ENCODE measurements around the gene TMEM163.

The TMEM163 gene

DNA sequence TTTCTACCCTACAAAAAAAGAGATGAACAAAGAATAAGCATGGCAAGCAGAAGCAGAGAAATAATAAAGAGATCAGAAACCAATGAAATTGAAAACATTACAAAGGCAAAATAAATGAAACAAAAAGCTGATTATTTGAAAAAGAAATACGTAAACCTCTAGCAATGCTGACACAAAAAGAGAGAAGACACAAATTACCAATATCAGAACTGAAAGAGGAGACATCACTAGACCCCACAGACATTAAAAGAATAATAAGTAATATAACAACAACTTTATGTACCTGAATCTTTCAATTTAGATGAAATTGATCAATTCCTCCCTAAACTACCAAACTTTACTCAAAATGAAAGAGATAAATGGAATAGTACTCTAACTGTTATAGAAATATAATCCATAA lies 75.9 kb downstream of the TMEM163 start:
- TF ChIP-seq, protein P1, sequence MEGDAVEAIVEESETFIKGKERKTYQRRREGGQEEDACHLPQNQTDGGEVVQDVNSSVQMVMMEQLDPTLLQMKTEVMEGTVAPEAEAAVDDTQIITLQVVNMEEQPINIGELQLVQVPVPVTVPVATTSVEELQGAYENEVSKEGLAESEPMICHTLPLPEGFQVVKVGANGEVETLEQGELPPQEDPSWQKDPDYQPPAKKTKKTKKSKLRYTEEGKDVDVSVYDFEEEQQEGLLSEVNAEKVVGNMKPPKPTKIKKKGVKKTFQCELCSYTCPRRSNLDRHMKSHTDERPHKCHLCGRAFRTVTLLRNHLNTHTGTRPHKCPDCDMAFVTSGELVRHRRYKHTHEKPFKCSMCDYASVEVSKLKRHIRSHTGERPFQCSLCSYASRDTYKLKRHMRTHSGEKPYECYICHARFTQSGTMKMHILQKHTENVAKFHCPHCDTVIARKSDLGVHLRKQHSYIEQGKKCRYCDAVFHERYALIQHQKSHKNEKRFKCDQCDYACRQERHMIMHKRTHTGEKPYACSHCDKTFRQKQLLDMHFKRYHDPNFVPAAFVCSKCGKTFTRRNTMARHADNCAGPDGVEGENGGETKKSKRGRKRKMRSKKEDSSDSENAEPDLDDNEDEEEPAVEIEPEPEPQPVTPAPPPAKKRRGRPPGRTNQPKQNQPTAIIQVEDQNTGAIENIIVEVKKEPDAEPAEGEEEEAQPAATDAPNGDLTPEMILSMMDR (IDR thresholded peaks at IDR 0.05; ENCODE audit: low read depth, low read length, missing control alignments): no peak
- in situ Hi-C loops (cut with HindIII; ENCODE audit: low pct_ligation_motif_present, low sequenced_read_pairs): no loop called here
- H3K27me3 ChIP-seq (replicated peaks): no peaks in the 10 kb centered on the region
- no peak overlapping the region for H3K4me3 ChIP-seq (ENCODE audit: low read depth, low read length)
- no peak for DNase-seq
- no peak overlapping the region for H3K27ac ChIP-seq
- no peaks in the 10 kb centered on the region for H3K36me3 ChIP-seq (replicated peaks)

DNA sequence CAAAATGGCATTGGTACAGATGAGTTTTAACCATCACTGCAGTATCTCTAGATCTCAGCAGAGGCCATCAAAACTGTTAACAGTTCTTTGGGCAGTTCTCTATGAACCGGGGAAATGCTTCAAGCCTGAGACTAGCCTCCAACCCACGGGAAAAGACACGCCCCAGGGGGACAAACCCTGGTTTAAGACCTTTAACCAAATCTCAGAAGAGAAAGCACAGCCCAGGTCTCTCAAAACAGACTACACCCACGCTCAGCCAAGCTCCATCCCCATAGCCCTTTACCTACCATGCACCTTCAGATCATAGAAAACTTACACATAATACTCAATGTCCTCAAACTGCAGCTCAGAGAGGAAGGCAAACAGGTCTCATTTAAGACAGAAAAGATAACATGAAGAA lies 78.3 kb downstream of the TMEM163 start:
- no peak for DNase-seq
- Histone ChIP-seq H3K4me3 (ENCODE audit: low read depth, low read length) (no peak overlapping the region), H3K27me3 (replicated peaks) (no peaks in the 10 kb centered on the region), H3K27ac (no peak overlapping the region), H3K36me3 (replicated peaks) (no peaks in the 10 kb centered on the region)
- in situ Hi-C loops (cut with HindIII; ENCODE audit: low pct_ligation_motif_present, low sequenced_read_pairs): no loop called here
- TF ChIP-seq, protein P1 (IDR thresholded peaks at IDR 0.05; ENCODE audit: low read depth, low read length, missing control alignments): no peak

DNA sequence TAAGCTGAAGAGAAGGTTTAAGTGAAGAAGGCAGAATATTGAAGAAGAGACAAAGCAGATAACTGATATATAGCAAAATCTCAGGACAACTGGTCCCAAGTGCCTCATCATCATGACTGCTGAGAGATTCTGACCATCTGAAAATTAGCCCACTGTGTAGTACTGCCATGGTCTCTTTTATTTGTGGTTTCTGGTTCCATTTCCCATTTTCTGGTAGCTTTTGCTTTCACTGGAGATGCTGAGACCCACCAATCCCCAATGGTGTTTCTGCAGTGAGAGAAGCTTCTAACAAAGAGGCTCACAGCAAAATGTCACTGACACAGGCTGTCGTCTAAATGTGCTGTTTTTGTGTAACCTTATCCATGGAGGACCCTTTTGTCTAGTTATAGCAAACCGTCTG lies 79.5 kb downstream of the TMEM163 start:
- in situ Hi-C loops (cut with HindIII; ENCODE audit: low pct_ligation_motif_present, low sequenced_read_pairs): no loop called here
- DNase-seq: no peak
- no peak overlapping the region for H3K27ac ChIP-seq
- no peak overlapping the region for H3K4me3 ChIP-seq (ENCODE audit: low read depth, low read length)
- TF ChIP-seq, protein P1 (IDR thresholded peaks at IDR 0.05; ENCODE audit: low read depth, low read length, missing control alignments): no peak
- no peaks in the 10 kb centered on the region for H3K36me3 ChIP-seq (replicated peaks)
- no peaks in the 10 kb centered on the region for H3K27me3 ChIP-seq (replicated peaks)

DNA sequence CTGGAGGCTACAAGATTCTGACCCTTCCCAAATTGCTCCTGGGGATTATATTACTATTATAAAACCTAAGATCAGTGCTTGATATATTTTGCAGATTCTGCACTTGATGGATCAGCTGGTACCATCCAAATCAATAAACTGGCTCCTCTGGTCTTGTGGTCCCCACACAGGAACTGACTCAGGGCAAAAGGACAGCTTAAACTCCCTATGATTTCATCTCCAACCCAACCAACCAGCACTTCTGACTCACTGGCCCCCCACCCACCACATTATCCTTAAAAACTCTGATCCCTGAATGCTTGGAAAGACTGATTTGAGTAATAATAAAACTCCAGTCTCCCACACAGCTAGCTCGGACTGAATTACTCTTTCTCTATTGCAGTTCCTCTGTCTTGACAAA lies 82.1 kb downstream of the TMEM163 start:
- TF ChIP-seq, protein P1 (IDR thresholded peaks at IDR 0.05; ENCODE audit: low read depth, low read length, missing control alignments): no peak
- no peaks in the 10 kb centered on the region for H3K27me3 ChIP-seq (replicated peaks)
- in situ Hi-C loops (cut with HindIII; ENCODE audit: low pct_ligation_motif_present, low sequenced_read_pairs): no loop called here
- no peak overlapping the region for H3K4me3 ChIP-seq (ENCODE audit: low read depth, low read length)
- no peak for DNase-seq
- no peaks in the 10 kb centered on the region for H3K36me3 ChIP-seq (replicated peaks)
- H3K27ac ChIP-seq: no peak overlapping the region

DNA sequence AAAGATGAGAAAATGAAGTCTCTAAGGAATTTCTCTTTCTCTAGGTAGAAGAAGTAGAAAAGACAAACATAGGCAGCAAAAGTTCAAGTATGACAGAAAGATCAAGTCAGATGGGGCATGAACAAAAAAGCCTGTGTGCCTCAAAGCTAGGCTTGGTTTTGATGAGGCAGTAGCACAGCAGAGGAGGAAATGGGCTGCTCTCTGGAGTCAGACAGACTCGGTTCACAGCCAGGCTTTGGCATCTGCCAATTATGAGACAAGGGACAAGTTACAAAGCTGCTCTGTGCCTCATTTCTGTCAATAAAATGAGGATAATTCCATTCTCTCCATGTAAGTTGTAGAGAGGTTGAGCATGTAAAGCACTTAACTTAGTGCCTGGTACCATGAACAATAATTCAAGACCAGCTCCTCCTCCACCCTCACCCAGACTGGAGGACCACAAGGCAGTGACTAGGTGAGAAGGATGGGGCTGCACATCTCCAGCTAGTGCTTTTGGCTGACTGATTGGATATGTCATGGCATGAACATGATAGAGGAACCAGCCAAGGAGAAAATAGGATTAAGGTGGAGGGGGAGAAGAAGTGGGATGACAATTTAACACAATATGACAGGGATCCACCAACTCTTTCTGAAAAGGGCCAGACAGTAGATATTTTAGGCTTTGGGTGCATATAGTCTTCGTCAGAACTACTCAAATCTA lies 84.6 kb downstream of the TMEM163 start:
- Histone ChIP-seq H3K36me3 (replicated peaks) (no peaks in the 10 kb centered on the region), H3K27me3 (replicated peaks) (no peaks in the 10 kb centered on the region), H3K27ac (no peak overlapping the region), H3K4me3 (ENCODE audit: low read depth, low read length) (no peak overlapping the region)
- in situ Hi-C loops (cut with HindIII; ENCODE audit: low pct_ligation_motif_present, low sequenced_read_pairs): no loop called here
- TF ChIP-seq, protein P1 (IDR thresholded peaks at IDR 0.05; ENCODE audit: low read depth, low read length, missing control alignments): no peak
- no peak for DNase-seq

Measured in brain microvascular endothelial cell (primary cell).